IPS-NIHi7 (cell line): ENCODE data around the gene CELF4.
A peak's percentile ranks its signal among the peaks of the same experiment; 100 is the strongest.

Experiments
- DNase-seq: peaks from one replicate; pipeline ENCODE4 v3.0.0; 2012; ENCODE audit warnings: mixed read lengths; ENCODE audit errors: extremely low spot score

Gene CELF4

GRCh38 chr18:37285825-37286224 is 279.8 kb downstream of the CELF4 start:
- no peak for DNase-seq

DNA sequence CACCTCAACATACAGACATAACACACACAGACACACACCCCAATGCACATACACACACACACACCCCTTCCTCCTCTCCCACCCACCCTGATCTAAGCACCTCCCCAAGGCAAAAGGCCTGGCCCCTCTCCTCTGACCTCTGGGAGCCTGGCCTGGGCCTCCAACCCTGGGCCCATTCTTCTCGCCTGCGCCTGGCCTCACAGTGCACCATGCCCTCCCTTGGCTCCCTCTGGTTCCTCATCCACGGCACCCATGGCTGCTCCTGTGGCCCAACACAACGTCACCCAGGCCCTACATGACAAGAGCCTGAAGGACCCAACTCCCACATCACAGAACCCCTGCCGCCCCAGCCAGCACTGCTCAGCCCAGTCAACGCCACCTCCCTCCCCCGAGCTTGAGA is 281.3 kb downstream of the CELF4 start:
- DNase-seq: no peak

DNA sequence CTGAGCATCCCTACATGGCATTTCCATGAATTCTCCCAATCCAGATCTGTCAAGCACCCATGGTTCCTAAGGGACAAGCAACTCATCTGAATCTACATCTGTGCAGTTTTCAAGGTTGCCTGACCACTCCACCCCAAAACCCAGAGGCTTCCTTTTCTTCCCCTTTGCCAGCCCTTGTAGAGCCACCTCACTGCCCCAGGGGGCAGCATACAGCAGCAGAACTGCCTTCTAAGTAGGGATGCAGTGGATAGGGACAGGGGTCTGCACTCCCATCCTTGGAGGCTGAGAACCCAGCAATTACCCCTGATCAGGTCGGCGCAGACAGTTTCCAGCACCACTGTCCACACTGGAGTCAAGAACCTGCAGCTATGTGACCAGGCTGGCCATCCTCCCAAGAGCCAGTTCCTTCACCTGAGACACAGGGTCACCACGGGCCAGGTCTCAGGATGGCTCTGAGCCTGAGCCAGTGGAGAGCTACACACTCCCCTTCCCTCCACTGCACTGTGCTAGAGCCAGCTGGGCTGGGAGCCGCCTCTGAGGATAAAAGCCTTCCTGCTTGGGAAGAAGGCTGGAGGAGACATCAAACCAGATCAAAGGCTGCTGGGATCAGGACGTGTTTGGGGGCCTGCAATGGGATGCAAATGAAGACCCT is 283.1 kb downstream of the CELF4 start:
- DNase-seq: peak; percentile 70

DNA sequence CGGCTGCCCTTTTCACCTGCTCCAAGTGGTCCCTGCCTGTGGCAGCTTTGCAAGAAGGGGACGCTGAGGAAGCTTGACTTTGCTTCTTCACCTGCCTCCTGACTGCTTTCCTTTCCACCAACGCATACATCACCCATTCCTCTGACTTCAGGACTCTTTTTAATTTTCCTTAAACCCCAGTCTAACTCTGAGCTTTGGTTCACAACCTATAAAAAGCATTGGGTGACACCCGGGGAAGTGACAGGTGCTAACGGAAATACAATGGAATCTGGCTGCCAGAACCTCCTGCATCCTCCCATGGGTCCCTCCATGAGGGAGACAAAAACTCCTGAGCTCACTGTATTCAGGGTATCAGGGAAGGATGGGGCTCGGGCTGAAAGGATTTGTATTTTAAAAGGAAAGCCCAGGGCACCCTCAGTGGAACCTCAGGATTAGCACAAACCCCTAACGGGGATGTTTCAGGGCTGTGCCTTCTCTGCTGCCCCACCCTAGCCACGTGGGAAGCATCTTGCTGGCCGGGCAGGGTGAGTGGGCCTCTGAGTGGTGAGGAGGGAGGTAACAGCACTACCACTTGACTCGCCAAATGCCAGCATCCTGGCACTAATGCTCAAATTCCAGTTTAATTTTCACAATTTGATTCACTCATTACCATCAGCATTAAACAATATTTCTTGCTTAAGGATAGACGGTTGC is 284.8 kb downstream of the CELF4 start:
- no peak for DNase-seq

- DNase-seq: no peak
Measured at GRCh38 chr18:37277804-37278203, 287.8 kb downstream of the CELF4 start.

GRCh38 chr18:37276111-37276890 is 289.3 kb downstream of the CELF4 start:
- DNase-seq: no peak

- DNase-seq: peak; percentile 69
Measured at GRCh38 chr18:37275237-37275741, 290.3 kb downstream of the CELF4 start.

GRCh38 chr18:37274309-37275236 is 291.0 kb downstream of the CELF4 start:
- DNase-seq: no peak

DNA sequence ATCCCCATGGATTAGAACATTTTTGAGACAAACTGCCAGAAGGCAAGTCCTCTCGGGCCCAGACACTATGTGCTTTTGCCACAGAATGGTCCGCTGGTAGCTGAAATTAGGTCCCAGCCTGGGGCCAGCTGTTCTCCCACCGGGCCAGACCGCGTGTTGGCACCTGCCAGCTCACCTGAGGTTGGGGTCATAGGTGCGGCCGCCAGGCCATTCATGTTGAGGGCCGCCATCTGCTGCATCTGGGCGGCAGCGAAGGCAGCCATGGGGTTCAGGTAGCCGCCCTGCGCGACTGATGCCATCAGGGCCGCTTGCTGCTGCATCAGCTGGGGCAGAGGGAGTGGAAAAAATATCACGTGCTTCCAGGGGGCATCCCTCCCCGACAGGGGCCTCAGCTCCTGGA is 292.8 kb downstream of the CELF4 start:
- DNase-seq: no peak

DNA sequence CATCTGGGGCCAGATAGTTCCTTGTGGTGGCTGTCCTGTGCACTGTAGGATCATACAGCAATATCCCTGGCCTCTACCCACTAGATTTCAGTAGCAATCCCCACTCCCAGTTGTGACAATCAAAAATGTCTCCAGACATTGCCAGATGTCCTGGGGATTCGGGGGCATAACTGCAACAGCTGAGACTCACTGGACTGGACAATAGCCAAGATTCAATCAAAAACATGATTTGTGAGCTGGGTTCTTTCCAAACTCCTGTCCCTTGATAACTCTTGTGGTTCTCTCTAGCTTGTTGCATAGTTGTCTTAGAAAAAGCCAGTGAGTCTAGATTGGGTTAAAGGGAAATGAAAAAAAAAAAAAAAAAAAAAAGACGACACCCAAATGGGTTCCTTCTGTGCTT is 293.4 kb downstream of the CELF4 start:
- no peak for DNase-seq

GRCh38 chr18:37270666-37271052 is 294.9 kb downstream of the CELF4 start:
- no peak for DNase-seq

GRCh38 chr18:37270038-37270665 is 295.4 kb downstream of the CELF4 start:
- peak; percentile 70 for DNase-seq

- DNase-seq: peak; percentile 67
Measured at GRCh38 chr18:37266290-37266689, 299.3 kb downstream of the CELF4 start.

- no peak for DNase-seq
Measured at GRCh38 chr18:37265382-37265781, 300.2 kb downstream of the CELF4 start.

DNA sequence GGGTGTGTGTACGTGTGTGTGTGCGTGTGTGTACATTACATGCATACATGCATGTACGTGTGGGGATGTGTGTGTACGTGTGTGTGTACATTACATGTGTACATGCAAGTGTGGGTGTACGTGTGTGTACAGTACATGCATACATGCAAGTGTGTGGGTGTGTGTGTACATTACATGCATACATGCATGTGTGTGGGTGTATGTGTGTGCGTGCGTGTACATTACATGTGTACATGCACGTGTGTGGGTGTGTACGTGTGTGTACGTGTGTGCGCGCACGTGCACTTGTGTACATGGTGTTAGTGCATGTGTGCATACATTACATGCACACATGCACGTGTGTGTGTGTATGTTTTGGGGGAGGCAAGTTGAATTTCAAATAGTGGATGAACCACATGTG is 300.6 kb downstream of the CELF4 start:
- DNase-seq: no peak

DNA sequence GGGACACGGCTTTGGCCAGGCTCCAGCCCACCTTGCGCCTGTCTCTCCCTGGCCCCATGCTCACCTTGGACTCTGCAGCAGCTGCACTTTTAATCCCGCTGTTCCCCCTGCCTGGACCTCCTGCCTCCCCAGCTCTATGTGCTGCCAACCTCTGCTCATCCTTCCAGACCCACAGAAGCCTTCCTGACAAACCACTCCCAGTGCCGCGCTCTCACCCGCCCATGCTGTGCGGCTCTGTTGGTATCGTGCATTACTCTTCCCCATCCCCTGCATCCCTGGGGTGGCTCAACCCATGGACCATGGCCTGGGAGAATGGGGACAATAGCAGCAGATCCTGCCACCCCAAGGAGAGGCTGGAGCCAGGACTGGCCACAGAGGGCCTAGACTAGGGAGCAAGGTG is 303.6 kb downstream of the CELF4 start:
- no peak for DNase-seq

GRCh38 chr18:37261246-37261840 is 304.3 kb downstream of the CELF4 start:
- DNase-seq: no peak

GRCh38 chr18:37260367-37261093 is 305.1 kb downstream of the CELF4 start:
- no peak for DNase-seq

- DNase-seq: no peak
Measured at GRCh38 chr18:37259711-37260110, 305.9 kb downstream of the CELF4 start.

GRCh38 chr18:37258819-37259218 is 306.8 kb downstream of the CELF4 start:
- no peak for DNase-seq
